Astrocyte of the spinal cord (primary cell): ENCODE measurements around the gene BCAS4.

ENCODE experiments used
- DNase-seq: peaks from one replicate; pipeline ENCODE4 v3.0.0; 2011; ENCODE audit warnings: low read depth, low spot score
- H3K4me3 ChIP-seq: 2 replicates; pipeline ENCODE4 v1.5.1; 2011; ENCODE audit warnings: low read depth, mild to moderate bottlenecking, low read length, moderate library complexity
- CTCF ChIP-seq: IDR thresholded peaks from 2 replicates; pipeline ENCODE4 v1.5.1; 2012; ENCODE audit warnings: low read depth, mild to moderate bottlenecking, low read length, inconsistent platforms
- in situ Hi-C: cut with HindIII; loops from 2 replicates; pipeline ENCODE4 v1.10.0; 2017; ENCODE audit warnings: low sequenced_read_pairs

Gene BCAS4

GRCh38 chr20:50845566-50846215 lies 50.8 kb downstream of the BCAS4 start:
- in situ Hi-C loops, result no loop called here
- no peak for TF ChIP-seq CTCF
- no peak overlapping the region for H3K4me3 ChIP-seq
- no peak for DNase-seq

- in situ Hi-C loops, result no loop called here
- TF ChIP-seq CTCF, result no peak
- DNase-seq, result peak; percentile 16
- no peak overlapping the region for H3K4me3 ChIP-seq
These were observed 53.5 kb downstream of the BCAS4 start for GRCh38 chr20:50848341-50848808.

- H3K4me3 ChIP-seq, result no peak overlapping the region
- TF ChIP-seq CTCF, result no peak
- no peak for DNase-seq
- in situ Hi-C loops, result no loop called here
These were observed 54.2 kb downstream of the BCAS4 start for GRCh38 chr20:50848846-50849673.

GRCh38 chr20:50850721-50851286 lies 55.9 kb downstream of the BCAS4 start:
- TF ChIP-seq CTCF, result no peak
- in situ Hi-C loops, result no loop called here
- no peak overlapping the region for H3K4me3 ChIP-seq
- no peak for DNase-seq

- DNase-seq, result no peak
- in situ Hi-C loops, result no loop called here
- no peak for TF ChIP-seq CTCF
- no peak overlapping the region for H3K4me3 ChIP-seq
These were observed 57.2 kb downstream of the BCAS4 start for GRCh38 chr20:50852085-50852484.

GRCh38 chr20:50854506-50855249 lies 59.8 kb downstream of the BCAS4 start:
- no peak overlapping the region for H3K4me3 ChIP-seq
- in situ Hi-C loops, result no loop called here
- no peak for DNase-seq
- no peak for TF ChIP-seq CTCF
